Body of pancreas (tissue), 4 donors: ENCODE measurements around the gene CSPG4.

Experiments used
- CTCF ChIP-seq, 7 experiments: fragments of 450-650 bp in 4 of 7; fragments of 200-600 bp in 3 of 7; sonication (generic) in 3 of 7; IDR thresholded peaks; one replicate each; pipeline ENCODE4 v1.5.1; 2016 to 2019; ENCODE audit warnings: antibody characterized with exemption in 7 of 7
- POLR2A ChIP-seq, 3 donors: fragments of 450-650 bp; IDR thresholded peaks; one replicate each; pipeline ENCODE4 v1.6.1; 2016; ENCODE audit warnings: antibody characterized with exemption in 3 of 3, mild to moderate bottlenecking in 2 of 3

DNA sequence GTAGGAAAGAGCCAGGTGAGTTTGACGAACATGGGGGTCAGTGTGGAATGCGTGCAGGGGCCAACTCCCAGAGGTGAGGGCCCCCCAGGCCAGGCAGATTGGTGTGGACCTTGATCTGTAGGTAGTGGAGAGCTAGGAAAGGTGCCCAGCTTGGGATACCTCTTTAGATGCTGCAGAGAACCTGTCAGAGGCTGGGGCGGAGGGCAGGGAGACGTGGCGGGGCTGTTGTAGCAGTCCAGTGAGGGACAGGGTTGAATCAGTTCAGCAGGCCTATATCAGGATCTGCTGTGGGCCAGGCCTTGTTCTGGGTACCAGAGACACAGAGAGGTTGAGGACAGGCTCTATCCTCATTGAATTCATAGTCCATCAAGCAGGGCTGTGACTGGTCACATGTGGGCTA, 56.3 kb downstream of the CSPG4 start:
- no peak for TF ChIP-seq CTCF (IDR thresholded peaks at IDR 0.05)
- no peak for TF ChIP-seq POLR2A (IDR thresholded peaks at IDR 0.05)
